Measurements from ENCODE around the gene ZBTB22. TPM values are rescaled to one million over a fixed set of nuclear protein-coding genes. Genes with fewer than 3 reads are reported as not detected.
"Not testable (repeated sequence)": the region's sequence is repeated elsewhere in the genome, so short reads cannot be mapped to it uniquely, and the experiment has no call there.

ZBTB22 gene
- total RNA-seq, 1 donor from 2014 or later: 33.2 TPM

DNA sequence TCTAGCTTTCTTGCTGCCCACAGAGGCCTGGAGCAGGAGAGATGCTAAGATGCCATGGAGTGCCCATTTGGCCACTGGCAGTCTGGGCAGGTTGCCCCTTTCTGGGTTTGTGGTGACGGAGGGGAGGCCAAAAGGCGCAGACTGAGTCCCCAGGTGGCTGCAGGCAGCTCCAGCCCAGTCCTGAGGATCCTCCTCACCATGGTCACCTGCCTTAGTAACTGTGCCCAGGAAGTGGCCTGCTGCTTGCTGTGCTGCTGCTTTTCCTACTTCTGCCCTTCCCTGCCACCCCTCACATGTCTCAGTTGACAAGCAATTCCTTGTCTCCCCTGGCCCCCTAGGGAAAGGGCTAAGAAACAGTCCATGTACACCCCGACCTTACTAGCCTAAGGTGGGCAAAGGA, 38.8 kb upstream of the ZBTB22 start:
- Mint-ChIP-seq H3K27me3 (ENCODE audit: low read depth) (peaks cover 5% of the 10 kb centered on the region), H3K9me3 (no peaks in the 10 kb centered on the region), H3K36me3 (no peaks in the 10 kb centered on the region), H3K4me3 (no peak overlapping the region), H3K27ac (no peak overlapping the region), H3K4me1 (peaks cover 8% of the 10 kb centered on the region)
- TF ChIP-seq, protein P1, sequence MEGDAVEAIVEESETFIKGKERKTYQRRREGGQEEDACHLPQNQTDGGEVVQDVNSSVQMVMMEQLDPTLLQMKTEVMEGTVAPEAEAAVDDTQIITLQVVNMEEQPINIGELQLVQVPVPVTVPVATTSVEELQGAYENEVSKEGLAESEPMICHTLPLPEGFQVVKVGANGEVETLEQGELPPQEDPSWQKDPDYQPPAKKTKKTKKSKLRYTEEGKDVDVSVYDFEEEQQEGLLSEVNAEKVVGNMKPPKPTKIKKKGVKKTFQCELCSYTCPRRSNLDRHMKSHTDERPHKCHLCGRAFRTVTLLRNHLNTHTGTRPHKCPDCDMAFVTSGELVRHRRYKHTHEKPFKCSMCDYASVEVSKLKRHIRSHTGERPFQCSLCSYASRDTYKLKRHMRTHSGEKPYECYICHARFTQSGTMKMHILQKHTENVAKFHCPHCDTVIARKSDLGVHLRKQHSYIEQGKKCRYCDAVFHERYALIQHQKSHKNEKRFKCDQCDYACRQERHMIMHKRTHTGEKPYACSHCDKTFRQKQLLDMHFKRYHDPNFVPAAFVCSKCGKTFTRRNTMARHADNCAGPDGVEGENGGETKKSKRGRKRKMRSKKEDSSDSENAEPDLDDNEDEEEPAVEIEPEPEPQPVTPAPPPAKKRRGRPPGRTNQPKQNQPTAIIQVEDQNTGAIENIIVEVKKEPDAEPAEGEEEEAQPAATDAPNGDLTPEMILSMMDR (IDR thresholded peaks at IDR 0.05; ENCODE audit: unreplicated experiment): no peak
- no peak for DNase-seq (ENCODE audit: low spot score in 2 of 2, unreplicated experiment in 2 of 2)

DNA sequence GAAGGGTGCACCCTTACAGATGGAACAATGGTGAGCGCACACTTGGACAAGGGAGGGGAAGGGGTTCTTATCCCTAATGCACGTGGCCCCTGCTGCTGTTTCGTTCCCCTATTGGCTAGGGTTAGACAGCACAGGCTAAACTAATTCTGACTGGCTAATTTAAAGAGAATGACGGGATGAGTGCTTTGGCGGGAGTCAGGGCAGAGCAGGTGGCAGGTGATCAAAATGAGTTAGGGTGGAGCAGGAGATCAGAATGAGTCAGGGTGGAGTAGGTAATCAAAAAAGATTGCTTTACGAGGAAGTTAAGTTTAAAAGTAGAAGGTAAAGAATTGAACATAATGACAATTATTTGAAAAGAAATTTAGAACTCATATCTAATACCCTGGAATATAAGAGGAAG, 38.3 kb upstream of the ZBTB22 start:
- H3K36me3 Mint-ChIP-seq; H3K27ac Mint-ChIP-seq; H3K4me3 Mint-ChIP-seq; H3K27me3 Mint-ChIP-seq (ENCODE audit: low read depth); H3K4me1 Mint-ChIP-seq; DNase-seq (ENCODE audit: low spot score in 2 of 2, unreplicated experiment in 2 of 2); H3K9me3 Mint-ChIP-seq: not testable (repeated sequence)

DNA sequence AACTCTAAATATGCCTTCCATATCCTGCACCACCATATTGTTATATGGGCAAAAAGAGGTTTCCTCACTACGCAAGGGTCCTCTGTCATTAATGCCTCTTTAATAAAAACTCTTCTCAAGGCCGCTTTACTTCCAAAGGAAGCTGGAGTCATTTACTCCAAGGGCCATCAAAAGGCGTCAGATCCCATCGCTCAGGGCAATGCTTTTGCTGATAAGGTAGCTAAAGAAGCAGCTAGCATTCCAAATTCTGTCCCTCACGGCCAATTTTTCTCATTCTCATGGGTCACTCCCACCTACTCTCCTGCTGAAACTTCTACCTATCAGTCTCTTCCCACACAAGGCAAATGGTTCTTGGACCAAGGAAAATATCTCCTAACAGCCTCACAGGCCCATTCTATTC, 30.3 kb upstream of the ZBTB22 start:
- Mint-ChIP-seq H3K9me3 (no peaks in the 10 kb centered on the region), H3K36me3 (no peaks in the 10 kb centered on the region), H3K4me1 (peaks cover 38% of the 10 kb centered on the region), H3K4me3 (no peak overlapping the region), H3K27me3 (ENCODE audit: low read depth) (peaks cover 2% of the 10 kb centered on the region), H3K27ac (peak overlapping the region; percentile 55)
- DNase-seq (ENCODE audit: low spot score in 2 of 2, unreplicated experiment in 2 of 2): no peak
- TF ChIP-seq, protein P1 (IDR thresholded peaks at IDR 0.05; ENCODE audit: unreplicated experiment): no peak

DNA sequence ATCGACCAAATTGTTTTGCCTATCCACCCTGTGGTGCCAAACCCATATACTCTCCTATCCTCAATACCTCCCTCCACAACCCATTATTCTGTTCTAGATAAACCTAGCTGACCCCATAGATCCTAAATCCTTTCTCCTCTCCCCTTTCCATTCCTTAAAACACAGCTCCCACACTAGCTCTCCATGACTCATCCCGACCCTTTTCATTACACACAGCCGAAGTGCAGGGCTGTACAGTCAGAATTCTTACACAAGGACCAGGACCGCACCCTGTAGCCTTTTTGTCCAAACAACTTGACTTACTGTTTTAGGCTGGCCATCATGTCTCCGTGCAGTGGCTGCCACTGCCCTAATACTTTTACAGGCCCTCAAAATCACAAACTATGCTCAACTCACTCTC, 29.4 kb upstream of the ZBTB22 start:
- H3K4me3 Mint-ChIP-seq; H3K27ac Mint-ChIP-seq; H3K36me3 Mint-ChIP-seq; DNase-seq (ENCODE audit: low spot score in 2 of 2, unreplicated experiment in 2 of 2); H3K27me3 Mint-ChIP-seq (ENCODE audit: low read depth); H3K9me3 Mint-ChIP-seq: not testable (repeated sequence)
- H3K4me1 Mint-ChIP-seq: peaks cover 38% of the 10 kb centered on the region

DNA sequence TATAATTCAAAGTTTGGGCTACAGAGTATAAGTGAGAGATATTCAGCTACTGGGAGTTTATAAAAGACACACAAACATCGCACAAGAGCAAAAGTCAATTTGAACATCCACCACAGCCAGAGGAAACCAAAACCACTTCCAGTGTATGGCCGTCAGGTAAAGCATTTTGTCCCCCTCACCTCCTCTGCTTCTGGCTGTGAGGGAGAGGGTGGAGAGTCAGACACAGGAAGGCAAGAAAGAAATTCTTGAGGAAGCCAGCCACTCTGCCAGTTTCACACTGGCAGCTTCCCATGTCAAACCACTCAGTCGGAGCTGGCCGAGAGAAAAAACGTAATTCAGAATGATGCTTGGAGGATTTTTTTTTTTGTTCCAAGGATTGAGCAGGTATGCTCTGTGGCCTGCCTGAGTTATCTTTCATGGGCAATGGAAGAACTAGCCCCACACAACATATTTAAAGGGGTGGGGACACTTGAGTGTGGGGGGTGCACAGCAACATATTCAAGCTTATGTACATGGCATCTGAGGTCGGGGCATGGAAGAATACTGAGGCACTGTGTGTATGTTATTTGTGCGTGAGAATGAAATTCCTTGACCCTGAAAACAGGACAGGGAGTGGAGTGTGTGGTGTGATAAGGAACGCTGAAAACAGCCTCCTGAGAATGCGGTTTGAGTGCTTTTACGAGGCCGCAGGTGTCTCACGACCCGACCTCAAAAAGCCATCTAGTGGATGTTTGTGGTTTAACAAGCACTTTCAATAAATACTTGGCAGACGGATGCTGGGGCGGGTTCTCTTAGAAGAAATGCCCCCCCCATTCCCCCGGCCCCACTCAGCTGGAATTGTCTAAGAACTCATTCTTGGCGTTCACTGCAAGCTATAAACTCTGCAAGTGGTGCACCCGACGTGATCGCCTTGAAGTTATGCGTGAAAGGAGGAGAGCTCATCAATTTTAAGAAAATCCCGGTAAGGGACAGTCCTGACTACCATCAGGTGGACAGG, 27.5 kb upstream of the ZBTB22 start:
- peaks cover 2% of the 10 kb centered on the region for H3K27me3 Mint-ChIP-seq (ENCODE audit: low read depth)
- DNase-seq (ENCODE audit: low spot score in 2 of 2, unreplicated experiment in 2 of 2): peak; percentile 40 to 53
- H3K27ac Mint-ChIP-seq: peak overlapping the region; percentile 89
- H3K36me3 Mint-ChIP-seq: no peaks in the 10 kb centered on the region
- H3K9me3 Mint-ChIP-seq: no peaks in the 10 kb centered on the region
- TF ChIP-seq, protein P1 (IDR thresholded peaks at IDR 0.05; ENCODE audit: unreplicated experiment): peak; percentile 74
- peak overlapping the region; percentile 9 for H3K4me3 Mint-ChIP-seq
- H3K4me1 Mint-ChIP-seq: peaks cover 38% of the 10 kb centered on the region

DNA sequence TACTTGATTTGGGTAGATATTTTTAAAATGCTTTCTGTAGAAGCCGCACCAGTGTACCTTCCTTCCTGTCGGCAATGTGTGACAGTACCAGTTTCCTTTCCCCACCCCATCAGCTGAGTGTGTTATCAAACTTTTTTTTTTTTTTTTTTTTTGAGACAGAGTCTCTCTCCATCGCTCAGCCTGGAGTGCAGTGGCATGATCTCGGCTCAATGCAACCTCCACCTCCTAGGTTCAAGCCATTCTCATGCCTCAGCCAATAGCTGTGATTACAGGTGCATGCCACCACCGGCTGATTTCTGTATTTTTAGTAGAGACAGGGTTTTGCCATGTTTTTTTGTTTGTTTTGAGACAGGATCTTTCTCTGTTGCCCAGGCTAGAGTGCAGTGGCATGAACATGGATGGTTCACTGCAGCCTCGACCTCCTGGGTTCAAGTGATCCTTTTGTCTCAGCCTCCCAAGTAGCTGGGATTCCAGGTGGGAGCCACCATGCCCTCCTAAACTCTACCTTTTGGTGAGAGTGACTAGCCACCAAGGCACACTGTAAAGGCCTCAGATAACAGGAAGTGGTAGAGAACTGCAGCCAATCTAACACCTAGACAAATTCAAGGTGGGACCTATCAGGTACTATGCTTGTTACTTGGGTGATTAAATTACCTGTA, 26.5 kb upstream of the ZBTB22 start:
- H3K27ac Mint-ChIP-seq: no peak overlapping the region
- H3K4me3 Mint-ChIP-seq: no peak overlapping the region
- H3K36me3 Mint-ChIP-seq: no peaks in the 10 kb centered on the region
- H3K9me3 Mint-ChIP-seq: no peaks in the 10 kb centered on the region
- peaks cover 30% of the 10 kb centered on the region for H3K4me1 Mint-ChIP-seq
- H3K27me3 Mint-ChIP-seq (ENCODE audit: low read depth): peaks cover 2% of the 10 kb centered on the region
- TF ChIP-seq, protein P1 (IDR thresholded peaks at IDR 0.05; ENCODE audit: unreplicated experiment): no peak
- DNase-seq (ENCODE audit: low spot score in 2 of 2, unreplicated experiment in 2 of 2): no peak

DNA sequence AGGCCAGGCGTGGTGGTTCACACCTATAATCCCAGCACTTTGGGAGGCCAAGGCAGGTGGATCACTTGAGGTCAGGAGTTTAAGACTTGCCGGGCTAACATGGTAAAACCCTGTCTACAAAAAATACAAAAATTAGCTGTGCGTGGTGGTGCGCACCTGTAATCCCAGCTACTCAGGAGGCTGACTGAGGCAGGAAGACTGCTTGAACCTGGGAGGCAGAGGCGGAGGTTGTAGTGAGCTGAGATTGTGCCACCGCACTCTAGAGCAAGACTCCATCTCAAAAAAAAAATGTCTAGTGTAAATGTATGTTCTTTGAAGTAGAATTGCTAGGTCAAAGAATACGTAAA, 26.0 kb upstream of the ZBTB22 start:
- peaks cover 25% of the 10 kb centered on the region for H3K4me1 Mint-ChIP-seq
- H3K27me3 Mint-ChIP-seq (ENCODE audit: low read depth); H3K36me3 Mint-ChIP-seq; DNase-seq (ENCODE audit: low spot score in 2 of 2, unreplicated experiment in 2 of 2); H3K9me3 Mint-ChIP-seq; H3K4me3 Mint-ChIP-seq; H3K27ac Mint-ChIP-seq: not testable (repeated sequence)
